ENCODE results near the gene PTOV1.

The PTOV1 gene

DNA sequence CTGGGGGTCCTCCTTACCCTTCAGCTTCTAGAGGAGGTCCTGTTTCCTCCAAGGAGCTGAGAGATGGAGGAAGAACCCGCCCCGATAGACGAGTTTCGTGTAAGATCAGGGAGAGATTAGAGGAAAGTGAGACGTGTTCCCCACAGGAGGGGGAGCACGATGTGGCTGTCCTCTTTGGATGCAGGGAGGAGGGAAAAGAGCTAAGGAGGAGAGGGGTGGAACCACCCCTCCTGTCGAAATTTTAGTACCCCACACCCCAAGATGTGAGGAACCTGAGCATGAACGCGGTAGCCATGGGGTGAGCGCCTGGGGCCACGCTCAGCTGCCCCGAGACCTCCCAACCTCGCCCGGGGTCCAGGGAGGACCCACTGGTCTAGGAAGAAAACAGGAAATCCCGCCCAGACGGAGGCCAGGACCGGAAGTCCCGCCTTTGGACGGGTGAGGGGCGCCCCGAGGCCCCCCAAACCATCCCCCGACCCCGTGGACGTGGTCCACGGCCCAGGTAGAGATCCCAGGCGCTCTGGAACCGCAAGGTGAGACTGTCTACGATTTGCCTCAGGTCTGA lies 25.0 kb downstream of the PTOV1 start:
- intact Hi-C loops (cut with DNase I; ENCODE audit: low total_unique reads) = no loop called here
- Histone ChIP-seq H3K9me3 (no peaks in the 10 kb centered on the region), H3K27me3 (no peaks in the 10 kb centered on the region), H3K4me1 (peaks cover 0 to 32% (median 27%) of the 10 kb centered on the region in 4 donors), H3K4me3 (peak overlapping the region; percentile 90 to 97), H3K36me3 (peaks cover 20 to 57% (median 28%) of the 10 kb centered on the region in 3 donors), H3K27ac (peak overlapping the region; percentile 100)
- TF ChIP-seq, protein P1, sequence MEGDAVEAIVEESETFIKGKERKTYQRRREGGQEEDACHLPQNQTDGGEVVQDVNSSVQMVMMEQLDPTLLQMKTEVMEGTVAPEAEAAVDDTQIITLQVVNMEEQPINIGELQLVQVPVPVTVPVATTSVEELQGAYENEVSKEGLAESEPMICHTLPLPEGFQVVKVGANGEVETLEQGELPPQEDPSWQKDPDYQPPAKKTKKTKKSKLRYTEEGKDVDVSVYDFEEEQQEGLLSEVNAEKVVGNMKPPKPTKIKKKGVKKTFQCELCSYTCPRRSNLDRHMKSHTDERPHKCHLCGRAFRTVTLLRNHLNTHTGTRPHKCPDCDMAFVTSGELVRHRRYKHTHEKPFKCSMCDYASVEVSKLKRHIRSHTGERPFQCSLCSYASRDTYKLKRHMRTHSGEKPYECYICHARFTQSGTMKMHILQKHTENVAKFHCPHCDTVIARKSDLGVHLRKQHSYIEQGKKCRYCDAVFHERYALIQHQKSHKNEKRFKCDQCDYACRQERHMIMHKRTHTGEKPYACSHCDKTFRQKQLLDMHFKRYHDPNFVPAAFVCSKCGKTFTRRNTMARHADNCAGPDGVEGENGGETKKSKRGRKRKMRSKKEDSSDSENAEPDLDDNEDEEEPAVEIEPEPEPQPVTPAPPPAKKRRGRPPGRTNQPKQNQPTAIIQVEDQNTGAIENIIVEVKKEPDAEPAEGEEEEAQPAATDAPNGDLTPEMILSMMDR (IDR thresholded peaks at IDR 0.05) = no peak
- peak; percentile 63 to 86 for DNase-seq

DNA sequence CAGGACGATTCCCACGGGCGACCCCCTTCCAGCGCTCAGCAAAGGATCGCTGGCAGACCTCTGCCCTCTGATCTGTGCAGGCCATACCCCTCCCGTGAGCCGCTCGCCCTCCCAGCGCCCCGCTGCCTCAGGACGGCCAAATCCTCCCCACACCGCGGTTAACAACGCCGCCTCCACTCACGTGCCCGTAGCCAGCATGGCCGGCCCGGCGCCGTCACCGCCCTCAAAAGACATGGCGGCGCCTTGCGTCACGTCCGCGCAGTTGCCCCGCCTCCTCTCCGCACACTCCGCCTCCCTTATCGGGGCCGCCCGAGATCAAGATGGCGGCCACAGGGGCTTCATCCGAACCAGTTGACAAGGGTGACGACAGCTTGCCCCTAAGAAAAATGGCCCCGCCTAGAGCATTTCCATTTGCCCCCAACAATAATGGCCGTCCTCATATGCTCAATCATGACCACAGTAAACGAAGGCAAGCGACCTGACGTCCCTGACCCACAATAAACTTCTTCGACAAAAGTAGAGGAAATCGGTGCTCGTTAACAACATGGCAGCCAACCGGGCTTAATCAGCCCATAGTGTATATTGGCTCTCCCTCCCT lies 25.6 kb downstream of the PTOV1 start:
- TF ChIP-seq, protein P1 (IDR thresholded peaks at IDR 0.05) = no peak
- intact Hi-C loops (cut with DNase I; ENCODE audit: low total_unique reads) = no loop called here

DNA sequence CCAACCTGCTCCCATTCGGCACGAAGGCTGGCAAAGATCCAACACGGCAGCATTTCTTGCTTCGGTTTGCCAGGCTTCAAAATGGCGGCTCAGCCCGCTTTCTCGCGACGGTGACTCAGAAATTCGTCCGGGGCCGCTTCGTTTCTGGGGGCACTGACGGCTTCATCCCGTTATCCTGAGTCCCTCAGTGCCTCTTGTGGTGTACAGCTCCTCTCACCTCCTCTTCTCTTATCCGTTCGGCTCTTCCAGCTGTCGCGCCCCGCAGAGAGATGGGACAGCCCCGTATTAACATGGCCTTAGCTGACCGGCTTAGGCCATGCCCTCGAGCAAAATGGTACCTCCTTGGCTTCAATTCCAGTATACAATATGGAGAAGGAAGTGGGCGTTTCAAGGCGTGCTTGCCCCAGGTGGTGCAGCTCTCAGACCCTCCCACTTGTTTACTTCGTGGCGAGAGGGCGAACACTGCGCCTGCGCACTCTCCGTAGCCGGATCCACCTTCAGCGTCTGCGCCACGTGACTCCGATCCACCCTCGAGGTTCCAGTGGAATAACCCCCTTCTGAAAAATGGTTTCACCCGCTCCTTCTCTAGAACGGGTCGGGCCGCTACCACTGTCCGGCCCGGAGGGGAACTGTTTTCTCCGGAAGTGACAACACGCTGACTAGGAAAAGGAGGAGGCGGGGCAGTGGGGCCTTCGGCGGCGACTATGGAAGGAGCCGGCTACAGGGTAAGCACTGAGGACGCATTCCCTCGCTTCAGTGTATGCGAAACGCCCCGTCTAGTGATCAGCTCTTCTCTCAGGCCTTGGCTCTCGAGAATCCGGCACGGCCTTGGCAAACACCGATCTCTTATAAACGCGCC lies 26.3 kb downstream of the PTOV1 start, which contains the start of the genes AKT1S1 and TBC1D17:
Gene AKT1S1, minus strand, starts transcription at position 336 of the 859 bp plus-strand sequence. CDS start 4,060 bp downstream, outside the sequence.
Gene TBC1D17, plus strand, starts transcription at position 683 of the 859 bp plus-strand sequence. Its CDS starts 22 bp downstream, at position 705.
- intact Hi-C loops (cut with DNase I; ENCODE audit: low total_unique reads) = no loop called here
- Histone ChIP-seq H3K4me1 (peaks cover 0 to 32% (median 27%) of the 10 kb centered on the region in 4 donors), H3K9me3 (no peaks in the 10 kb centered on the region), H3K27me3 (no peaks in the 10 kb centered on the region), H3K36me3 (peaks cover 33 to 58% (median 35%) of the 10 kb centered on the region in 3 donors), H3K27ac (peak within 1 kb of the TSS; percentile 100), H3K4me3 (peak within 1 kb of the TSS; percentile 90 to 97)
- peak; percentile 99 to 100 for DNase-seq
- TF ChIP-seq, protein P1 (IDR thresholded peaks at IDR 0.05) = no peak

More for the DNA sequence above, 25.6 kb downstream of the PTOV1 start:
- H3K4me3 ChIP-seq = peak overlapping the region; percentile 90 to 97
- H3K9me3 ChIP-seq = no peaks in the 10 kb centered on the region
- H3K27ac ChIP-seq = peak overlapping the region; percentile 100
- H3K4me1 ChIP-seq = peaks cover 0 to 32% (median 27%) of the 10 kb centered on the region in 4 donors
- no peaks in the 10 kb centered on the region for H3K27me3 ChIP-seq
- DNase-seq = peak; percentile 98 to 99
- H3K36me3 ChIP-seq = peaks cover 25 to 57% (median 29%) of the 10 kb centered on the region in 3 donors

DNA sequence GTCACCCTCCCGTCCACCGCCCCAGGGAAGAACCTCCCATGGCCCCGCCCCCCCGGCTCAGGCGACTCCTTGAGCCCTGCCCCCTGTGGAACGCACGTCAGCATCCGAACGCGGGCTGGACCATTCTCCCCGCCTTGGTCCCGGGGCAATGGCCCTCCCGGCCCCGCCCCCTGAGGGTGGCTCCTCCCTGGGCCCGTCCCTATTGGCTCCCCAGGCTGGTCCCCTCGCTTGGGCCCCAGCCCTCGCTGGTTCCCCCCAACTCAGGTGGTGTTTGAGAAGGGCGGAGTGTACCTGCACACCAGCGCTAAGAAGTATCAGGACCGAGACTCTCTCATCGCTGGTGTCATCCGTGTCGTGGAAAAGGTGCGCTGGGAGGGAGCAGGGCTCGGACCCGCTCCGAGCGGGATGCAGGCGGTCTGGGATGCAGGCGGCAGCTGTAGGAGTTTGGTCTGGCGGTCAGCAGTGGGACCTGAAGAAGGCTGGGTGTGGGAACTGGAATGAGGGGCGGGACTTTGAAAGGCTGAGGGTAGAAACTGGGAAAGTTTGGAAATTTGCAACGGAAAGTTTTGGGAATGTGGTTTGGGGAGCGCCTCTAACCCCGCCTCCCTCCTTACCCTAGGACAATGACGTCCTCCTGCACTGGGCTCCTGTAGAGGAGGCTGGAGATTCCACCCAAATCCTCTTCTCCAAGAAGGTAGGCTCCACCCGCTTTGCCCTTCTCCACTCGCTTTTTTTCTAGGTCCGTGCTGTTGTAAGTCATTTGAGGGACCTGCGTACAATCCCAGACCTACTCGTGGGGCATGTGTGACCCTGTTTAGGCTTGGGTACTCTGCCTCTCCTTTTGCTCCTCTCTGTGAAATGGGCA lies 27.2 kb downstream of the PTOV1 start:
- TF ChIP-seq, protein P1 (IDR thresholded peaks at IDR 0.05) = no peak
- intact Hi-C loops (cut with DNase I; ENCODE audit: low total_unique reads) = no loop called here
- H3K36me3 ChIP-seq = peaks cover 41 to 58% (median 44%) of the 10 kb centered on the region in 3 donors

DNA sequence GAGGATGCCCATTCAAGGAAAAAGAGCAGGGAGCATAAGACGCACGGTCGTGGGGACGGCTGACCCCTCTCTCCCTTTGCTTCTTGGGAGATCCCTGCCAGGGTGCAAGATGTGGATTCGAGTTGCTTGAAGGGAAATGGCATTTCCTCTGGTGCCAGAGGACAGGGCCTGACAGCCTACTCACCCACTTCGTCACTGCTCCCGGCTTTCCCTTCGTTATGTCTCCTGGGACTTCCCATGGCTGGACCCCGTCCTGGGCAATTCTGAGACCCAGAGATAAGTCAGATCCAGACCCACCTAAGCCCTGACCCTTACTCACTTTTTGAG lies 27.7 kb downstream of the PTOV1 start:
- TF ChIP-seq, protein P1 (IDR thresholded peaks at IDR 0.05) = no peak
- no peak for DNase-seq
- H3K4me1 ChIP-seq = peaks cover 0 to 32% (median 27%) of the 10 kb centered on the region in 4 donors
- intact Hi-C loops (cut with DNase I; ENCODE audit: low total_unique reads) = no loop called here
- no peaks in the 10 kb centered on the region for H3K27me3 ChIP-seq
- H3K27ac ChIP-seq = peak overlapping the region; percentile 100
- H3K4me3 ChIP-seq = peak overlapping the region; percentile 90 to 97
- no peaks in the 10 kb centered on the region for H3K9me3 ChIP-seq
- peaks cover 47 to 60% (median 50%) of the 10 kb centered on the region in 3 donors for H3K36me3 ChIP-seq

More for the DNA sequence above, 27.2 kb downstream of the PTOV1 start:
- Histone ChIP-seq H3K9me3 (no peaks in the 10 kb centered on the region), H3K27me3 (no peaks in the 10 kb centered on the region), H3K27ac (peak overlapping the region; percentile 100), H3K4me1 (peaks cover 0 to 32% (median 27%) of the 10 kb centered on the region in 4 donors), H3K4me3 (peak overlapping the region; percentile 90 to 97)
- DNase-seq = peak; percentile 99

All from tibial artery (tissue), 4 donors.